ENCODE measurements around the gene EML6. TPM values are rescaled to one million over a fixed set of nuclear protein-coding genes. Genes with fewer than 3 reads are reported as not detected.

The EML6 gene
- total RNA-seq, 1 donor from 2014 or later: 1.1 TPM

DNA sequence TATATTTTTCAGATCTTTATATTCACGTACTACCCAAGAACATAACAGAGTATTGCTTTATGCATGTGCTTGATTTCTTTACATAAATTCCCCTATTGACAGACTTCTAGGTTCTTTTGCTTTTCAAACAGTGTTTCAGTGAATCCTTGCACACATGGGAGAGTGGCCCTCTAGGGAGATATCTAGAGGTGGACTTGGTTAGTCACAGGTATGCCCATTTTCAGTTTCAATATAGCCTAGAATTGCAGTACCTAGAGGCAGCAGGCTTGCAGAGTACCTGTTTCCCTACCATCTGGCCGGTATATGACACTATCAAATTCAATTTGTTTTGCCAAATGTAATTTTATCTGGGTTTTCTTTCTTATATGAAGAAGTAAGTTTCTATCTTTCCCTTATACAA lies 36.8 kb downstream of the EML6 start:
- Mint-ChIP-seq H3K9me3 (ENCODE audit: unreplicated experiment) (no peaks in the 10 kb centered on the region), H3K4me3 (ENCODE audit: unreplicated experiment) (no peak overlapping the region), H3K36me3 (ENCODE audit: unreplicated experiment) (peaks cover 2% of the 10 kb centered on the region), H3K4me1 (ENCODE audit: unreplicated experiment) (no peaks in the 10 kb centered on the region), H3K27ac (ENCODE audit: unreplicated experiment) (no peak overlapping the region), H3K27me3 (ENCODE audit: unreplicated experiment) (peaks cover 13% of the 10 kb centered on the region)
- TF ChIP-seq CTCF (IDR thresholded peaks at IDR 0.05): no peak
- DNase-seq (ENCODE audit: extremely low spot score, unreplicated experiment): no peak

- Mint-ChIP-seq H3K36me3 (ENCODE audit: unreplicated experiment) (no peaks in the 10 kb centered on the region), H3K9me3 (ENCODE audit: unreplicated experiment) (no peaks in the 10 kb centered on the region), H3K4me3 (ENCODE audit: unreplicated experiment) (no peak overlapping the region), H3K4me1 (ENCODE audit: unreplicated experiment) (no peaks in the 10 kb centered on the region), H3K27ac (ENCODE audit: unreplicated experiment) (no peak overlapping the region), H3K27me3 (ENCODE audit: unreplicated experiment) (peaks cover 4% of the 10 kb centered on the region)
- TF ChIP-seq CTCF (IDR thresholded peaks at IDR 0.05): no peak
- DNase-seq (ENCODE audit: extremely low spot score, unreplicated experiment): no peak
These were observed 40.3 kb downstream of the EML6 start for GRCh38 chr2:54763636-54764291.

- no peak for TF ChIP-seq CTCF (IDR thresholded peaks at IDR 0.05)
- H3K4me3 Mint-ChIP-seq (ENCODE audit: unreplicated experiment): no peak overlapping the region
- H3K27me3 Mint-ChIP-seq (ENCODE audit: unreplicated experiment): peaks cover 3% of the 10 kb centered on the region
- H3K27ac Mint-ChIP-seq (ENCODE audit: unreplicated experiment): no peak overlapping the region
- no peaks in the 10 kb centered on the region for H3K9me3 Mint-ChIP-seq (ENCODE audit: unreplicated experiment)
- H3K36me3 Mint-ChIP-seq (ENCODE audit: unreplicated experiment): no peaks in the 10 kb centered on the region
- peaks cover 11% of the 10 kb centered on the region for H3K4me1 Mint-ChIP-seq (ENCODE audit: unreplicated experiment)
- DNase-seq (ENCODE audit: extremely low spot score, unreplicated experiment): no peak
These were observed 44.5 kb downstream of the EML6 start for GRCh38 chr2:54767921-54768320.

- H3K4me1 Mint-ChIP-seq (ENCODE audit: unreplicated experiment): peaks cover 11% of the 10 kb centered on the region
These were observed 45.4 kb downstream of the EML6 start for GRCh38 chr2:54768772-54769428.

More at GRCh38 chr2:54768772-54769428, 45.4 kb downstream of the EML6 start:
- no peak overlapping the region for H3K27ac Mint-ChIP-seq (ENCODE audit: unreplicated experiment)
- DNase-seq (ENCODE audit: extremely low spot score, unreplicated experiment): no peak
- no peaks in the 10 kb centered on the region for H3K36me3 Mint-ChIP-seq (ENCODE audit: unreplicated experiment)
- no peaks in the 10 kb centered on the region for H3K9me3 Mint-ChIP-seq (ENCODE audit: unreplicated experiment)
- TF ChIP-seq CTCF (IDR thresholded peaks at IDR 0.05): no peak
- peaks cover 2% of the 10 kb centered on the region for H3K27me3 Mint-ChIP-seq (ENCODE audit: unreplicated experiment)
- no peak overlapping the region for H3K4me3 Mint-ChIP-seq (ENCODE audit: unreplicated experiment)
